HepG2 (cell line): ENCODE data around the gene DCLRE1B. TPM values are rescaled to one million over a fixed set of nuclear protein-coding genes. Genes with fewer than 3 reads are reported as not detected.

Experiments used
- ATAC-seq: fragments of 200-7000 bp; cut with Tn5 transposase; 3 replicates; pipeline ENCODE4 v1.9.1; 2020; ENCODE audit warnings: mild to moderate bottlenecking, moderate library complexity
- BruUV-seq: library from RNA; stranded (reverse); fragments of 400-500 nt; replicated peaks from 2 replicates; lab custom pipeline; 2021; lab: Mats Ljungman, UMichigan
- CTCF ChIA-PET: fragments of 300-600 bp; formaldehyde crosslinking; extraction: SDS; loops from one replicate; lab custom pipeline; 2021; ENCODE audit warnings: low total read pairs, inconsistent platforms, low intra/inter-chr PET ratio; lab: Yijun Ruan, JAX
- POLR2A ChIA-PET: fragments of 350-600 bp; sonication (Branson Sonifier 250); formaldehyde crosslinking; loops from one replicate; lab custom pipeline; 2020; ENCODE audit warnings: antibody characterized with exemption, inconsistent platforms; lab: Yijun Ruan, JAX
- DNase-seq: peaks from one replicate; pipeline ENCODE4 v3.0.0-alpha.2; 2015; ENCODE audit warnings: low spot score
- FAIRE-seq: peaks from 3 replicates; lab custom pipeline; 2011; peaks lifted over from hg19 to GRCh38; lab: Jason Lieb, UNC
- H2AFZ ChIP-seq: one replicate; pipeline ENCODE4 v1.6.1; 2011; ENCODE audit warnings: low read length, inconsistent platforms
- H3K27ac ChIP-seq: fragments of 300-600 bp; 3 replicates; pipeline ENCODE4 v1.8.0; 2011; ENCODE audit warnings: mixed run types, mild to moderate bottlenecking, mixed read lengths, low read length, inconsistent platforms; ENCODE audit not compliant: insufficient read depth; ENCODE audit errors: extremely low read length
- H3K27me3 ChIP-seq, 2 experiments: fragments of 200-600 bp in 1 of 2; 2 replicates in 1 of 2; 3 replicates in 1 of 2; pipeline versions ENCODE4 v1.6.0 to v1.8.0; 2011; ENCODE audit warnings: low read length in 2 of 2, mild to moderate bottlenecking in 2 of 2, moderate library complexity in 2 of 2, inconsistent platforms in 1 of 2; ENCODE audit not compliant: insufficient read depth in 2 of 2, control insufficient read depth in 1 of 2
- H3K36me3 ChIP-seq, 2 experiments: fragments of 200-600 bp in 1 of 2; replicated peaks in 1 of 2; 2 replicates in 1 of 2; 3 replicates in 1 of 2; pipeline versions ENCODE4 v1.5.1 to v1.8.0; 2011; ENCODE audit warnings: low read length in 2 of 2, inconsistent platforms in 1 of 2; ENCODE audit not compliant: insufficient read depth in 2 of 2, control insufficient read depth in 1 of 2
- H3K4me1 ChIP-seq: 2 replicates; pipeline ENCODE4 v1.5.1; 2012; ENCODE audit warnings: low read length, inconsistent platforms; ENCODE audit not compliant: insufficient read depth
- H3K4me2 ChIP-seq: 2 replicates; pipeline ENCODE4 v1.6.0; 2011; ENCODE audit warnings: low read depth, low read length, inconsistent platforms
- H3K4me3 ChIP-seq, 3 experiments: fragments of 200-600 bp in 1 of 3; sonication (generic), shearing (Covaris generic) in 1 of 3; replicated peaks in 1 of 3; 2 replicates each; pipeline ENCODE4 v1.5.1; 2011 to 2016; ENCODE audit warnings: low read length in 3 of 3, inconsistent platforms in 2 of 3, low read depth in 2 of 3, mild to moderate bottlenecking in 2 of 3, control low read depth in 1 of 3, mixed read lengths in 1 of 3; ENCODE audit not compliant: insufficient read depth in 1 of 3
- H3K79me2 ChIP-seq: one replicate; pipeline ENCODE4 v1.6.1; 2011; ENCODE audit warnings: low read length, inconsistent platforms; ENCODE audit not compliant: insufficient read depth
- H3K9ac ChIP-seq: 2 replicates; pipeline ENCODE4 v1.6.0; 2011; ENCODE audit warnings: mild to moderate bottlenecking, low read depth, low read length, inconsistent platforms; ENCODE audit not compliant: insufficient read depth
- H3K9me3 ChIP-seq: 2 replicates; pipeline ENCODE4 v1.5.1; 2012; ENCODE audit warnings: mild to moderate bottlenecking, low read length
- H4K20me1 ChIP-seq: 2 replicates; pipeline ENCODE4 v1.6.0; 2011; ENCODE audit warnings: inconsistent platforms, mild to moderate bottlenecking, low read length, moderate library complexity; ENCODE audit not compliant: insufficient read depth
- ARNT2 ChIP-seq: sonication (generic); formaldehyde crosslinking; IDR thresholded peaks from 2 replicates; pipeline ENCODE4 v1.8.0; 2022; ENCODE audit warnings: mild to moderate bottlenecking, low read depth, missing genetic modification reagents, moderate library complexity
- FLYWCH1 ChIP-seq: sonication (generic); formaldehyde crosslinking; IDR thresholded peaks from 2 replicates; pipeline ENCODE4 v1.8.1; 2023; ENCODE audit warnings: mild to moderate bottlenecking, missing genetic modification reagents
- GZF1 ChIP-seq: sonication (generic); formaldehyde crosslinking; IDR thresholded peaks from 2 replicates; pipeline ENCODE4 v1.5.1; 2020; ENCODE audit warnings: mild to moderate bottlenecking, missing genetic modification reagents
- IRX3 ChIP-seq: sonication (generic); formaldehyde crosslinking; IDR thresholded peaks from 2 replicates; pipeline ENCODE4 v1.8.1; 2023; ENCODE audit warnings: mild to moderate bottlenecking, low read depth, missing genetic modification reagents, borderline replicate concordance
- NR2C2 ChIP-seq: sonication (generic); formaldehyde crosslinking; IDR thresholded peaks from 2 replicates; pipeline ENCODE4 v1.4.0; 2020; ENCODE audit warnings: missing genetic modification reagents, mild to moderate bottlenecking, moderate library complexity, borderline replicate concordance
- PRMT3 ChIP-seq: sonication (generic); formaldehyde crosslinking; IDR thresholded peaks from 2 replicates; pipeline ENCODE4 v1.8.1; 2022; ENCODE audit warnings: low read depth, mild to moderate bottlenecking, moderate library complexity, missing genetic modification reagents, borderline replicate concordance
- SETDB1 ChIP-seq: sonication (generic); formaldehyde crosslinking; IDR thresholded peaks from 2 replicates; pipeline ENCODE4 v1.5.1; 2020; ENCODE audit warnings: missing genetic modification reagents, mild to moderate bottlenecking, borderline replicate concordance
- YEATS2 ChIP-seq: sonication (generic); formaldehyde crosslinking; IDR thresholded peaks from 2 replicates; pipeline ENCODE4 v1.4.0; 2020; ENCODE audit warnings: missing genetic modification reagents, borderline replicate concordance
- ZBTB20 ChIP-seq: sonication (generic); formaldehyde crosslinking; IDR thresholded peaks from 2 replicates; pipeline ENCODE4 v1.8.1; 2023; ENCODE audit warnings: missing genetic modification reagents, low read depth, mild to moderate bottlenecking, borderline replicate concordance
- ZNF605 ChIP-seq: sonication (generic); formaldehyde crosslinking; IDR thresholded peaks from 2 replicates; pipeline ENCODE4 v1.8.0; 2022; ENCODE audit warnings: mild to moderate bottlenecking, missing genetic modification reagents
- WGBS: methylation state at CpG from one replicate; pipeline ENCODE4 v1.1.6; 2017; ENCODE audit warnings: low lambda C conversion rate; 5-methylcytosine and 5-hydroxymethylcytosine counted together
- in situ Hi-C: cut with HindIII; loops from 2 replicates; pipeline ENCODE4 v1.10.0; 2017; ENCODE audit warnings: low pct_unique_long_range_greater_than_20kb; ENCODE audit not compliant: extremely low pct_ligation_motif_present
- intact Hi-C: fragments of 100-400 bp; cut with micrococcal nuclease; formaldehyde crosslinking; loops from one replicate; pipeline ENCODE4 v1.10.0; 2022; ENCODE audit not compliant: unreplicated experiment
- polyA plus RNA-seq, 8 experiments: library from polyadenylated mRNA; depleted of rRNA in 3 of 8; stranded (reverse) in 7 of 8; unstranded in 1 of 8; fragments of >200 nt; fragmentation: Illumina TruSeq in 4 of 8; extraction: Trizol in 4 of 8; gene quantifications; 2 replicates each; pipeline versions ENCODE4 v1.2.1 to v1.2.3, GENCODE V29; 2011 to 2016; ENCODE audit warnings: low read depth in 4 of 8, missing spikeins in 1 of 8, mixed read lengths in 1 of 8; ENCODE audit not compliant: insufficient read depth in 1 of 8
- total RNA-seq, 5 experiments: library from RNA; depleted of rRNA; stranded (reverse); fragments of >200 nt; fragmentation: Illumina TruSeq; extraction: Trizol; gene quantifications; 2 replicates each; pipeline ENCODE4 v1.2.3, GENCODE V29; 2016; ENCODE audit warnings: low read depth in 1 of 5
- TF ChIP-seq, protein P1 (sequence below): sonication (generic); formaldehyde crosslinking; IDR thresholded peaks from 2 replicates; pipeline ENCODE4 v1.4.0; 2020; ENCODE audit warnings: missing genetic modification reagents; ENCODE audit errors: not compliant biosample characterization
- TF ChIP-seq, protein P2 (sequence below): sonication (generic); formaldehyde crosslinking; IDR thresholded peaks from 2 replicates; pipeline ENCODE4 v1.8.1; 2023; ENCODE audit warnings: missing genetic modification reagents, inconsistent platforms, borderline replicate concordance
- TF ChIP-seq, protein P3 (sequence below): sonication (generic); formaldehyde crosslinking; IDR thresholded peaks from 2 replicates; pipeline ENCODE4 v1.5.0; 2020; ENCODE audit warnings: mild to moderate bottlenecking, missing genetic modification reagents, moderate library complexity
- TF ChIP-seq, protein P4 (sequence below): sonication (generic); formaldehyde crosslinking; IDR thresholded peaks from 2 replicates; pipeline ENCODE4 v1.4.0; 2020; ENCODE audit warnings: missing genetic modification reagents, borderline replicate concordance

The DCLRE1B gene
- total and polyA plus RNA-seq, 2 of the 13 experiments (the other 11 are each of a cell fraction or from before 2014, with no cell fraction given) = 2.7 to 8.0 TPM

DNA sequence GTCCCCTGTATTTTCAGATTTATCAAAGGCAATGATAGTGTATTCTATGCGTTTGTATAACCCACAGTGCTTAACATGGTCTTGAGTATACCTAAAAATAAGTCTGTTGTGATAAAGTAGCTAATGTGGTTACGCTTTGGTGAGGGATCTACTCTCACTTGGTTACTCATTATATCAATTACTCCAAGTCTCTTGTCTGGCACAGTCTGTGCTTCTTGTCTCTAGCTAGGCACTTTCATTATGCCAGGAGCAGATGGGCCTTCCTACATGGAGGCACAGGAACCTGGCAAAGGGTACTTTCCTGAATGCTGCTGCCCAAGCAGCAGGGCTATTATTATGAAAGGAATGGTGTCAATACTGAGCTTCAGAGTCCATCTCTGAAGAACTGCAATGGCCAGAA, 29.4 kb upstream of the DCLRE1B start:
- Histone ChIP-seq H2AFZ (no peak overlapping the region), H3K4me3 (no peak overlapping the region), H3K36me3 (no peaks in the 10 kb centered on the region), H3K79me2 (no peaks in the 10 kb centered on the region), H3K27me3 (no peaks in the 10 kb centered on the region; a peak in 1 of 5 replicates), H3K9me3 (no peaks in the 10 kb centered on the region), H3K27ac (no peak overlapping the region), H3K4me2 (no peak overlapping the region), H4K20me1 (no peaks in the 10 kb centered on the region), H3K9ac (no peak overlapping the region), H3K4me1 (no peaks in the 10 kb centered on the region)
- no peak for DNase-seq
- ATAC-seq = no peak
- ChIA-PET POLR2A (no interaction called here), CTCF (no interaction called here)
- BruUV-seq = no TSS peak
- WGBS = 47% methylated on average over 2 of the region's 2 CpGs
- FAIRE-seq = no peak
- in situ Hi-C loops = no loop called here
- intact Hi-C loops = no loop called here
- no peak for TF ChIP-seq IRX3 (CRISPR knock-in tag)
- no peak for TF ChIP-seq GZF1 (CRISPR knock-in tag)
- TF ChIP-seq, protein P1, sequence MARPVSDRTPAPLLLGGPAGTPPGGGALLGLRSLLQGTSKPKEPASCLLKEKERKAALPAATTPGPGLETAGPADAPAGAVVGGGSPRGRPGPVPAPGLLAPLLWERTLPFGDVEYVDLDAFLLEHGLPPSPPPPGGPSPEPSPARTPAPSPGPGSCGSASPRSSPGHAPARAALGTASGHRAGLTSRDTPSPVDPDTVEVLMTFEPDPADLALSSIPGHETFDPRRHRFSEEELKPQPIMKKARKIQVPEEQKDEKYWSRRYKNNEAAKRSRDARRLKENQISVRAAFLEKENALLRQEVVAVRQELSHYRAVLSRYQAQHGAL (CRISPR knock-in tag) = no peak
- TF ChIP-seq ZBTB20 (CRISPR knock-in tag) = no peak
- TF ChIP-seq PRMT3 (CRISPR knock-in tag) = no peak
- TF ChIP-seq NR2C2 = no peak
- no peak for TF ChIP-seq SETDB1 (CRISPR knock-in tag)

DNA sequence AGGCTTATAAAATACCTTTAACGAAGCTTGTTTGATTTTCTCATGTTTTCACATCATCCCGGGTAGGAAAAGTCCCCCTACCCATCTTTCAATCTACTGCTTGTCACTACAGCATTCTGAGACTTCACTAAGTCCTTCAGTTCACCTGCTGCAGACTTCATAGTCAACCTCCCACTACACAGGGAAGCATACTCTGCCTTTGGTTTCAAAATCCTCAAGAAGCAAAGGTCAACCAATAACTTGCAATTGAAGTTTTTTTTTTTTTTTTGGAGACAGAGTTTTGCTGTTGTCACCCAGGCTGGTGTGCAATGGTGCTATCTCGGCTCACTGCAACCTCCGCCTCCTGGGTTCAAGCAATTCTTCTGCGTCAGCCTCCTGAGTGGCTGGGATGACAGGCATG, 28.9 kb upstream of the DCLRE1B start:
- no peaks in the 10 kb centered on the region for H3K4me1 ChIP-seq
- intact Hi-C loops = no loop called here
- WGBS = 30% methylated on average over 5 of the region's 5 CpGs
- in situ Hi-C loops = no loop called here
- no peaks in the 10 kb centered on the region for H3K79me2 ChIP-seq
- ATAC-seq = no peak
- H3K4me2 ChIP-seq = no peak overlapping the region
- DNase-seq = no peak
- H3K9ac ChIP-seq = no peak overlapping the region
- POLR2A ChIA-PET = no interaction called here
- H2AFZ ChIP-seq = no peak overlapping the region
- H3K4me3 ChIP-seq = no peak overlapping the region
- BruUV-seq = no TSS peak
- no peaks in the 10 kb centered on the region; a peak in 1 of 5 replicates for H3K27me3 ChIP-seq
- FAIRE-seq = no peak
- no peak overlapping the region for H3K27ac ChIP-seq
- H3K9me3 ChIP-seq = no peaks in the 10 kb centered on the region
- H4K20me1 ChIP-seq = no peaks in the 10 kb centered on the region
- CTCF ChIA-PET = no interaction called here
- H3K36me3 ChIP-seq = no peaks in the 10 kb centered on the region
- TF ChIP-seq, protein P2, sequence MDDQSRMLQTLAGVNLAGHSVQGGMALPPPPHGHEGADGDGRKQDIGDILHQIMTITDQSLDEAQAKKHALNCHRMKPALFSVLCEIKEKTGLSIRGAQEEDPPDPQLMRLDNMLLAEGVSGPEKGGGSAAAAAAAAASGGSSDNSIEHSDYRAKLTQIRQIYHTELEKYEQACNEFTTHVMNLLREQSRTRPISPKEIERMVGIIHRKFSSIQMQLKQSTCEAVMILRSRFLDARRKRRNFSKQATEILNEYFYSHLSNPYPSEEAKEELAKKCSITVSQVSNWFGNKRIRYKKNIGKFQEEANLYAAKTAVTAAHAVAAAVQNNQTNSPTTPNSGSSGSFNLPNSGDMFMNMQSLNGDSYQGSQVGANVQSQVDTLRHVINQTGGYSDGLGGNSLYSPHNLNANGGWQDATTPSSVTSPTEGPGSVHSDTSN (CRISPR knock-in tag) = no peak
- TF ChIP-seq, protein P3, sequence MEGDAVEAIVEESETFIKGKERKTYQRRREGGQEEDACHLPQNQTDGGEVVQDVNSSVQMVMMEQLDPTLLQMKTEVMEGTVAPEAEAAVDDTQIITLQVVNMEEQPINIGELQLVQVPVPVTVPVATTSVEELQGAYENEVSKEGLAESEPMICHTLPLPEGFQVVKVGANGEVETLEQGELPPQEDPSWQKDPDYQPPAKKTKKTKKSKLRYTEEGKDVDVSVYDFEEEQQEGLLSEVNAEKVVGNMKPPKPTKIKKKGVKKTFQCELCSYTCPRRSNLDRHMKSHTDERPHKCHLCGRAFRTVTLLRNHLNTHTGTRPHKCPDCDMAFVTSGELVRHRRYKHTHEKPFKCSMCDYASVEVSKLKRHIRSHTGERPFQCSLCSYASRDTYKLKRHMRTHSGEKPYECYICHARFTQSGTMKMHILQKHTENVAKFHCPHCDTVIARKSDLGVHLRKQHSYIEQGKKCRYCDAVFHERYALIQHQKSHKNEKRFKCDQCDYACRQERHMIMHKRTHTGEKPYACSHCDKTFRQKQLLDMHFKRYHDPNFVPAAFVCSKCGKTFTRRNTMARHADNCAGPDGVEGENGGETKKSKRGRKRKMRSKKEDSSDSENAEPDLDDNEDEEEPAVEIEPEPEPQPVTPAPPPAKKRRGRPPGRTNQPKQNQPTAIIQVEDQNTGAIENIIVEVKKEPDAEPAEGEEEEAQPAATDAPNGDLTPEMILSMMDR (CRISPR knock-in tag) = no peak
- no peak for TF ChIP-seq FLYWCH1 (CRISPR knock-in tag)
- TF ChIP-seq ZNF605 (CRISPR knock-in tag) = no peak
- TF ChIP-seq, protein P4, sequence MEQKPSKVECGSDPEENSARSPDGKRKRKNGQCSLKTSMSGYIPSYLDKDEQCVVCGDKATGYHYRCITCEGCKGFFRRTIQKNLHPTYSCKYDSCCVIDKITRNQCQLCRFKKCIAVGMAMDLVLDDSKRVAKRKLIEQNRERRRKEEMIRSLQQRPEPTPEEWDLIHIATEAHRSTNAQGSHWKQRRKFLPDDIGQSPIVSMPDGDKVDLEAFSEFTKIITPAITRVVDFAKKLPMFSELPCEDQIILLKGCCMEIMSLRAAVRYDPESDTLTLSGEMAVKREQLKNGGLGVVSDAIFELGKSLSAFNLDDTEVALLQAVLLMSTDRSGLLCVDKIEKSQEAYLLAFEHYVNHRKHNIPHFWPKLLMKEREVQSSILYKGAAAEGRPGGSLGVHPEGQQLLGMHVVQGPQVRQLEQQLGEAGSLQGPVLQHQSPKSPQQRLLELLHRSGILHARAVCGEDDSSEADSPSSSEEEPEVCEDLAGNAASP (CRISPR knock-in tag) = no peak
- TF ChIP-seq YEATS2 (CRISPR knock-in tag) = no peak
- no peak for TF ChIP-seq ARNT2 (CRISPR knock-in tag)
